NCI-H2029 (cell line): ENCODE measurements around the gene ZNF407.
A peak's percentile ranks its signal among the peaks of the same experiment; 100 is the strongest.

Experiments used
- DNase-seq: peaks from one replicate; lab custom pipeline; 2025; lab: John Stamatoyannopoulos, UW

Gene ZNF407

GRCh38 chr18:74728586-74728985 lies 130.9 kb downstream of the ZNF407 start:
- DNase-seq = no peak

- no peak for DNase-seq
Observed at GRCh38 chr18:74731097-74731496, 133.4 kb downstream of the ZNF407 start.

- DNase-seq = no peak
Observed at GRCh38 chr18:74732380-74732779, 134.7 kb downstream of the ZNF407 start.

- DNase-seq = no peak
Observed at GRCh38 chr18:74733598-74733997, 135.9 kb downstream of the ZNF407 start.

- no peak for DNase-seq
Observed at GRCh38 chr18:74734013-74734444, 136.4 kb downstream of the ZNF407 start.

GRCh38 chr18:74739926-74740325 lies 142.3 kb downstream of the ZNF407 start:
- DNase-seq = no peak

GRCh38 chr18:74742573-74743243 lies 145.0 kb downstream of the ZNF407 start:
- no peak for DNase-seq

GRCh38 chr18:74745633-74746403 lies 148.1 kb downstream of the ZNF407 start:
- DNase-seq = no peak

GRCh38 chr18:74748809-74749208 lies 151.1 kb downstream of the ZNF407 start:
- DNase-seq = no peak

- DNase-seq = no peak
Observed at GRCh38 chr18:74758995-74759394, 161.3 kb downstream of the ZNF407 start.

- no peak for DNase-seq
Observed at GRCh38 chr18:74760026-74760425, 162.4 kb downstream of the ZNF407 start.

GRCh38 chr18:74760436-74760835 lies 162.8 kb downstream of the ZNF407 start:
- no peak for DNase-seq

- DNase-seq = no peak
Observed at GRCh38 chr18:74766251-74766650, 168.6 kb downstream of the ZNF407 start.

- DNase-seq = no peak
Observed at GRCh38 chr18:74768096-74768495, 170.4 kb downstream of the ZNF407 start.

GRCh38 chr18:74773171-74773624 lies 175.5 kb downstream of the ZNF407 start:
- DNase-seq = no peak

GRCh38 chr18:74774486-74774885 lies 176.8 kb downstream of the ZNF407 start:
- no peak for DNase-seq

GRCh38 chr18:74775239-74775638 lies 177.6 kb downstream of the ZNF407 start:
- no peak for DNase-seq

GRCh38 chr18:74778191-74778847 lies 180.6 kb downstream of the ZNF407 start:
- no peak for DNase-seq

- DNase-seq = peak; percentile 35
Observed at GRCh38 chr18:74784752-74785151, 187.1 kb downstream of the ZNF407 start.

GRCh38 chr18:74785632-74786031 lies 188.0 kb downstream of the ZNF407 start:
- no peak for DNase-seq

GRCh38 chr18:74788657-74789056 lies 191.0 kb downstream of the ZNF407 start:
- no peak for DNase-seq

- no peak for DNase-seq
Observed at GRCh38 chr18:74789078-74789477, 191.4 kb downstream of the ZNF407 start.

- no peak for DNase-seq
Observed at GRCh38 chr18:74790451-74790850, 192.8 kb downstream of the ZNF407 start.
